Epithelial cell of proximal tubule (primary cell): ENCODE measurements around the gene PIGK. TPM values are rescaled to one million over a fixed set of nuclear protein-coding genes. Genes with fewer than 3 reads are reported as not detected.
"Not testable (repeated sequence)": the region's sequence is repeated elsewhere in the genome, so short reads cannot be mapped to it uniquely, and the experiment has no call there.

Source experiments
- DNase-seq: peaks from one replicate; pipeline ENCODE4 v3.0.0-alpha.2; 2011; ENCODE audit warnings: low read depth
- H3K4me3 ChIP-seq: 2 replicates; pipeline ENCODE4 v1.5.1; 2011; ENCODE audit warnings: low read depth, mild to moderate bottlenecking, low read length
- total RNA-seq: library from RNA; depleted of rRNA; stranded (reverse); fragments of >200 nt; gene quantifications from 2 replicates; pipeline ENCODE4 v1.2.3, GENCODE V29; 2015
- TF ChIP-seq, protein P1 (sequence below): conservative IDR thresholded peaks from 2 replicates; pipeline ENCODE4 v1.5.1; 2012; ENCODE audit warnings: low read depth, mild to moderate bottlenecking, low read length

The PIGK gene
- total RNA-seq, 1 donor from 2014 or later, result 14.4 TPM

GRCh38 chr1:77227381-77227780 lies 8.2 kb upstream of the PIGK start:
- DNase-seq, result no peak
- no peak overlapping the region for H3K4me3 ChIP-seq
- TF ChIP-seq, protein P1, sequence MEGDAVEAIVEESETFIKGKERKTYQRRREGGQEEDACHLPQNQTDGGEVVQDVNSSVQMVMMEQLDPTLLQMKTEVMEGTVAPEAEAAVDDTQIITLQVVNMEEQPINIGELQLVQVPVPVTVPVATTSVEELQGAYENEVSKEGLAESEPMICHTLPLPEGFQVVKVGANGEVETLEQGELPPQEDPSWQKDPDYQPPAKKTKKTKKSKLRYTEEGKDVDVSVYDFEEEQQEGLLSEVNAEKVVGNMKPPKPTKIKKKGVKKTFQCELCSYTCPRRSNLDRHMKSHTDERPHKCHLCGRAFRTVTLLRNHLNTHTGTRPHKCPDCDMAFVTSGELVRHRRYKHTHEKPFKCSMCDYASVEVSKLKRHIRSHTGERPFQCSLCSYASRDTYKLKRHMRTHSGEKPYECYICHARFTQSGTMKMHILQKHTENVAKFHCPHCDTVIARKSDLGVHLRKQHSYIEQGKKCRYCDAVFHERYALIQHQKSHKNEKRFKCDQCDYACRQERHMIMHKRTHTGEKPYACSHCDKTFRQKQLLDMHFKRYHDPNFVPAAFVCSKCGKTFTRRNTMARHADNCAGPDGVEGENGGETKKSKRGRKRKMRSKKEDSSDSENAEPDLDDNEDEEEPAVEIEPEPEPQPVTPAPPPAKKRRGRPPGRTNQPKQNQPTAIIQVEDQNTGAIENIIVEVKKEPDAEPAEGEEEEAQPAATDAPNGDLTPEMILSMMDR, result no peak

GRCh38 chr1:77222496-77222895 lies 3.3 kb upstream of the PIGK start:
- H3K4me3 ChIP-seq, result no peak overlapping the region
- DNase-seq, result no peak
- TF ChIP-seq, protein P1, result no peak

DNA sequence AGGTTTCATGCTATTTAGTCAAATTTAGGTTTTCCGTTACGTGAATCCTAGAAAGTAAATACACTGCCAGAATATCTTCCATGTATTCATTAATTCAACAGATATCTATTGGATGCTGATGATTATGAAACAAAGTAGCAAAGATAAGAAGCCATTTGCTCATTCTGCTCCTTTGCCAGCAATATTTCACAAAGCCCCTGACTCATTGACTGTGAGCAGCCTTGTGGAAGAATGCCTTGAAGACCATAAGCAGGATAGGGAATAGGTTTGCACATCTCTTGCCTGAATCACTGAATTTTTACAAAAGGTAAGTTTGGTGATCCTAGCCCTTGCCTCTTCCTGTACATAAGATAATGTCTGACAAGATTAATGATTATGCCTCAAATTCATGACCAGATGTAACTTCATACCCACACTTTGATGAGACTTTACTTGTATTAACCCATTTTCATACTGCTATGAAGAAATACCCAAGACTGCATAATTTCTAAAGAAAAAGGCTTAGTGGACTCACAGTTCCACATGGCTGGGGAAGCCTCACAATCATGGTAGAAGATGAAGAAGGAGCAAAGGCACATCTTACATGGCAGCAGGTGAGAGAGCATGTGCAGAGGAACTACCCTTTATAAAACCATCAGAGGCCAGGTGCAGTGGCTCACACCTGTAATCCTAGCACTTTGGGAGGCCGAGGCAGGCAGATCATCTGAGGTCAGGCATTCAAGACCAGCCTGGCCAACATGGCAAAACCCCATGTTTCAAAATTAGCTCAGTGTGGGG lies 1.6 kb upstream of the PIGK start:
- peak overlapping the region; percentile 67 for H3K4me3 ChIP-seq
- TF ChIP-seq, protein P1, result no peak
- DNase-seq, result peak; percentile 68

GRCh38 chr1:77218477-77219165 lies 609 bp downstream of the PIGK start:
- DNase-seq, result no peak
- peak overlapping the region; percentile 67 for H3K4me3 ChIP-seq
- TF ChIP-seq, protein P1, result no peak

DNA sequence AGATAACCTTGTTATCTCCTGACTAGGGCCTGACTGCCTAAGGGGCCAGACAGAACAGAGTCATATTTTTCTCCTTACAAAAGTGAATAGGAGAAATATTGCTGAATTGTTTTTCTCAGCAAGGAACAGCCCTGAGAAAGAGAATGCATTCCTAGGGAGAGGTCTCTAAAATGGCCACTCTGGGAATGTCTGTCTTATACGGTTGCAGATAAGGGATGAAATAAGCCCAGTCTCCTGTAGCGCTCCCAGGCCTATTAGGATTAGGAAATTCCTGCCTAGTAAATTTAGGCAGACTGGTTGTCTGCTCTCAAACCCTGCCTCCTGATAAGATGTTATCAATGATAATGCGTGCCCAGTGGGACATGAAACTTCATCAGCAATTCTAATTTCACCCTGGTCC lies 15.2 kb downstream of the PIGK start:
- H3K4me3 ChIP-seq, DNase-seq: not testable (repeated sequence)

- no peak for DNase-seq
These were observed 16.5 kb downstream of the PIGK start for GRCh38 chr1:77202751-77203150.

GRCh38 chr1:77200806-77201205 lies 18.4 kb downstream of the PIGK start:
- no peak for DNase-seq
- TF ChIP-seq, protein P1, result no peak
- no peak overlapping the region for H3K4me3 ChIP-seq

More at GRCh38 chr1:77202751-77203150, 16.5 kb downstream of the PIGK start:
- H3K4me3 ChIP-seq, result no peak overlapping the region
- TF ChIP-seq, protein P1, result no peak
